WTC11 (cell line): ENCODE results near the gene ARHGEF28. TPM values are rescaled to one million over a fixed set of nuclear protein-coding genes. Genes with fewer than 3 reads are reported as not detected.

Experiments
- ATAC-seq: fragments of 200-7000 bp; cut with Tn5 transposase; 2 replicates; pipeline ENCODE4 v1.10.0; 2021; ENCODE audit warnings: mild to moderate bottlenecking, moderate library complexity
- CTCF ChIA-PET: fragments of 300-600 bp; sonication (Branson Sonifier 250); formaldehyde crosslinking; loops from one replicate; lab custom pipeline; 2021; ENCODE audit warnings: antibody characterized with exemption; lab: Charles Lee
- POLR2A ChIA-PET: fragments of 350-600 bp; sonication (Branson Sonifier 250); formaldehyde crosslinking; loops from one replicate; lab custom pipeline; 2021; ENCODE audit warnings: antibody characterized with exemption; lab: Charles Lee
- DNase-seq: peaks from one replicate; pipeline ENCODE4 v3.0.0; 2021; ENCODE audit warnings: low spot score
- H3K27ac Mint-ChIP-seq: 2 replicates; pipeline ENCODE4 v1.8.0; 2021; ENCODE audit warnings: mixed read lengths
- H3K27me3 Mint-ChIP-seq: 2 replicates; pipeline ENCODE4 v1.8.0; 2021; ENCODE audit warnings: low read depth, mild to moderate bottlenecking, moderate library complexity, mixed read lengths
- H3K36me3 Mint-ChIP-seq: 2 replicates; pipeline ENCODE4 v1.8.0; 2021; ENCODE audit warnings: mixed read lengths
- H3K4me1 Mint-ChIP-seq: 2 replicates; pipeline ENCODE4 v1.8.0; 2022; ENCODE audit warnings: mixed read lengths
- H3K4me3 Mint-ChIP-seq: 2 replicates; pipeline ENCODE4 v1.8.0; 2021; ENCODE audit warnings: mild to moderate bottlenecking, moderate library complexity, mixed read lengths
- H3K9me3 Mint-ChIP-seq: 2 replicates; pipeline ENCODE4 v1.8.0; 2021; ENCODE audit warnings: mixed read lengths
- AFF4 ChIP-seq: sonication (generic); formaldehyde crosslinking; IDR thresholded peaks from 2 replicates; pipeline ENCODE4 v1.8.1; 2023; ENCODE audit warnings: mild to moderate bottlenecking, missing genetic modification reagents, borderline replicate concordance
- AR ChIP-seq: fragments of 250-450 bp; sonication (Bioruptor Pico); IDR thresholded peaks from 2 replicates; pipeline ENCODE4 v1.9.0; 2021; ENCODE audit warnings: mild to moderate bottlenecking
- CREB1 ChIP-seq: sonication (generic); formaldehyde crosslinking; IDR thresholded peaks from 2 replicates; pipeline ENCODE4 v1.8.0; 2023; ENCODE audit warnings: mild to moderate bottlenecking, missing genetic modification reagents
- ELF4 ChIP-seq: sonication (generic); formaldehyde crosslinking; IDR thresholded peaks from 2 replicates; pipeline ENCODE4 v1.8.1; 2022; ENCODE audit warnings: low read depth, mild to moderate bottlenecking, moderate library complexity, missing genetic modification reagents
- GRHL2 ChIP-seq: fragments of 250-450 bp; sonication (Bioruptor Pico); IDR thresholded peaks from 2 replicates; pipeline ENCODE4 v1.8.0; 2022; ENCODE audit warnings: mild to moderate bottlenecking, moderate library complexity; ENCODE audit not compliant: insufficient replicate concordance, severe bottlenecking
- GTF2I ChIP-seq: fragments of 250-450 bp; sonication (Bioruptor Pico); conservative IDR thresholded peaks from 2 replicates; pipeline ENCODE4 v1.4.0; 2021; ENCODE audit warnings: mild to moderate bottlenecking
- HMGA2 ChIP-seq: fragments of 250-450 bp; sonication (Bioruptor Pico); IDR thresholded peaks from 2 replicates; pipeline ENCODE4 v1.4.0; 2021; ENCODE audit warnings: mild to moderate bottlenecking, moderate library complexity
- HMGXB4 ChIP-seq: sonication (generic); formaldehyde crosslinking; IDR thresholded peaks from 2 replicates; pipeline ENCODE4 v1.8.1; 2023; ENCODE audit warnings: mild to moderate bottlenecking, moderate library complexity, missing genetic modification reagents
- MAX ChIP-seq: sonication (generic); formaldehyde crosslinking; IDR thresholded peaks from 2 replicates; pipeline ENCODE4 v1.8.0; 2022; ENCODE audit warnings: mild to moderate bottlenecking, missing genetic modification reagents
- MXD4 ChIP-seq: fragments of 250-450 bp; sonication (Bioruptor Pico); IDR thresholded peaks from 2 replicates; pipeline ENCODE4 v1.8.0; 2021; ENCODE audit warnings: mild to moderate bottlenecking, moderate library complexity, borderline replicate concordance
- NR3C1 ChIP-seq: sonication (generic); formaldehyde crosslinking; conservative IDR thresholded peaks from 2 replicates; pipeline ENCODE4 v1.8.1; 2023; ENCODE audit warnings: low read depth, mild to moderate bottlenecking, missing genetic modification reagents
- PRRX2 ChIP-seq: fragments of 250-450 bp; sonication (Bioruptor Pico); IDR thresholded peaks from 2 replicates; pipeline ENCODE4 v1.8.0; 2021; ENCODE audit warnings: mild to moderate bottlenecking
- SP1 ChIP-seq: sonication (generic); formaldehyde crosslinking; conservative IDR thresholded peaks from 2 replicates; pipeline ENCODE4 v1.8.1; 2022; ENCODE audit warnings: missing genetic modification reagents
- TCF7 ChIP-seq: sonication (generic); formaldehyde crosslinking; IDR thresholded peaks from 2 replicates; pipeline ENCODE4 v1.8.0; 2022; ENCODE audit warnings: mild to moderate bottlenecking, low read depth, missing genetic modification reagents, moderate library complexity
- USF2 ChIP-seq: sonication (generic); formaldehyde crosslinking; IDR thresholded peaks from 2 replicates; pipeline ENCODE4 v1.8.1; 2023; ENCODE audit warnings: mild to moderate bottlenecking, missing genetic modification reagents, moderate library complexity
- ZBTB43 ChIP-seq: sonication (generic); formaldehyde crosslinking; IDR thresholded peaks from 2 replicates; pipeline ENCODE4 v1.8.1; 2023; ENCODE audit warnings: mild to moderate bottlenecking, missing genetic modification reagents
- ZNF219 ChIP-seq: sonication (generic); formaldehyde crosslinking; IDR thresholded peaks from 2 replicates; pipeline ENCODE4 v1.8.0; 2023; ENCODE audit warnings: missing genetic modification reagents, mild to moderate bottlenecking, borderline replicate concordance
- total RNA-seq: library from RNA; stranded (reverse); gene quantifications from 3 replicates; pipeline ENCODE4 v1.2.3, GENCODE V29; 2021

ARHGEF28 gene
- total RNA-seq, 1 experiment from 2014 or later, result 0.96 TPM

GRCh38 chr5:73947906-73948640 is 322.1 kb downstream of the ARHGEF28 start:
- Mint-ChIP-seq H3K27ac (no peak overlapping the region), H3K4me3 (no peak overlapping the region), H3K27me3 (no peaks in the 10 kb centered on the region), H3K9me3 (peaks cover 17% of the 10 kb centered on the region), H3K36me3 (no peaks in the 10 kb centered on the region; the same call in 1 of the 2 replicates), H3K4me1 (peaks cover 5% of the 10 kb centered on the region; the same call in 1 of the 2 replicates)
- CTCF ChIA-PET, result interaction anchor here (0.7 kb wide), 1 partner anchor 679 kb away, joined by 5 read pairs; no protein-coding TSS in a partner anchor
- ATAC-seq, result no peak
- TF ChIP-seq SP1 (no peak), NR3C1 (CRISPR knock-in tag) (no peak), GTF2I (no peak), AFF4 (CRISPR knock-in tag) (no peak), ZNF219 (CRISPR knock-in tag) (no peak), TCF7 (CRISPR knock-in tag) (no peak), PRRX2 (CRISPR knock-in tag) (no peak), HMGA2 (CRISPR knock-in tag) (no peak), USF2 (CRISPR knock-in tag) (no peak)
- POLR2A ChIA-PET, result no interaction called here
- DNase-seq, result no peak

GRCh38 chr5:73948720-73949119 is 322.7 kb downstream of the ARHGEF28 start:
- H3K27ac Mint-ChIP-seq, result no peak overlapping the region
- DNase-seq, result no peak
- H3K9me3 Mint-ChIP-seq, result peaks cover 13% of the 10 kb centered on the region
- H3K4me1 Mint-ChIP-seq, result peaks cover 5% of the 10 kb centered on the region; the same call in 1 of the 2 replicates
- H3K27me3 Mint-ChIP-seq, result no peaks in the 10 kb centered on the region
- no peak for ATAC-seq
- CTCF ChIA-PET, result no interaction called here
- TF ChIP-seq SP1 (no peak), ELF4 (CRISPR knock-in tag) (no peak), HMGXB4 (no peak), MXD4 (CRISPR knock-in tag) (no peak), AR (no peak), CREB1 (no peak), ZBTB43 (no peak), MAX (no peak), GRHL2 (CRISPR knock-in tag) (no peak)
- TF ChIP-seq, all 79 proteins: peak for 0
- Mint-ChIP-seq H3K4me3 (no peak overlapping the region), H3K36me3 (no peaks in the 10 kb centered on the region; the same call in 1 of the 2 replicates)
- POLR2A ChIA-PET, result no interaction called here
